ENCODE measurements around the gene STYXL1.

Gene STYXL1

GRCh38 chr7:75957021-75957736 lies 90.6 kb downstream of the STYXL1 start:
- DNase-seq (ENCODE audit: low read depth in 2 of 2) = no peak

DNA sequence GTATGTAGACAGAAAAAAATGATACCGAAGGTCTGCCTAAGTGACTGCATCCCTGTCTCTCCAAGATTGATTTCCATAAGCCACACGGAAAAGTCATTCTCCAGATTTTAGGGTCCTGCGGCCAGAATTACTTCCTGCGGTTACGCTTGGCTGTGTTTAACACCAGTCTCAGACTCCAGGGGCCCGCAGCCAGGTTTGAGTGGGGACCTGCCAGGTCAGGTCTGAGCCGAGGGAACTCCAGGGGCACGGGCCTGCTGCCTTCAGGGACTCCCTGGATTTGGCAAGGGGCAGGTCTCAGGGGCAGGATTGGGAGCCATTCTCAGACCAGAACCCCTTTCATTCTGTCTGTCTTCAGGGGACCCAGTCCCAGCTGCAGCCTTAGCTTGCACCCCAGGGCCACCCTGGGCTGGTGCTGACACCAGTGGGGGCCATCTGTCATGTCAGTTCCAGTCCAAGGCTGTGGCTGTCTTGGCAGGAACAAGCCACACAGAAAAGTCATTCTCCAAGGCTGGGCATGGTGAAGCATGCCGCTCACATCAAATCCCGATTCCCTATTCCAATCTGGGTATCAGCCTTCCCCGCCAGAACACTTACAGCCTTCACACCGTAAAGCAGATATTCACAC lies 92.4 kb downstream of the STYXL1 start:
- DNase-seq (ENCODE audit: low read depth in 2 of 2) = no peak

DNA sequence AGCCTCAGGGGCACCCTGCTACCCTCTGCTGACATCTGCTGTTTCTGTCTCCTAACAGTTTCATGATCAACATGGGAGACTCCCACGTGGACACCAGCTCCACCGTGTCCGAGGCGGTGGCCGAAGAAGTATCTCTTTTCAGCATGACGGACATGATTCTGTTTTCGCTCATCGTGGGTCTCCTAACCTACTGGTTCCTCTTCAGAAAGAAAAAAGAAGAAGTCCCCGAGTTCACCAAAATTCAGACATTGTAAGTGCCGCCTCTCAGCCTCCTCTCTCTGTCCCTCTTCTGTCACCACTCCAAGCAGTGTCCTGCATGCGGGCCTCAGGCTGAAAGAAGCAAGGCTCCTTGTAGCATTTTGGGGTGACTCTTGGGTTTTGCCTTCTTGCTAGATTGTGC lies 93.9 kb downstream of the STYXL1 start:
- DNase-seq (ENCODE audit: low read depth in 2 of 2) = no peak

- no peak for DNase-seq (ENCODE audit: low read depth in 2 of 2)
Observed at GRCh38 chr7:75953431-75953830, 94.4 kb downstream of the STYXL1 start.

DNA sequence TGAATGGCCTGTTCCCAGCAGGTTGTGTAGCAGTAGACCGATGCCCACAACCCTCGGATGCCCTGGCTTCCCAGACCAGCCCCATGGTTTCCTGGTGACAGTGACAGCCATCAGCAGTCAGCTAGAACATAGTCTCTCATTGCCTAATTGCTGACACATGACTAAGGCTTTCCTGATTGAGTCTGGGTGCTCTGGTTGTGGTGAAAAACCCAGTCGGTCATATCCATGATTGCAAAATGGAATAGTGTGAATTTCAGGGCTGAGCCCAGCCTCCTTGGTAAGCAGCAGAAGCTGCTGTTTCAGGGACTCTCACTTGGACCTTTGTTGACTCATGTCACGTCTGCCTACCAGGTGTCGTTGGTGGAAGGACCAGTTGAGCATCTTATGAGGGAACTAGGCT lies 96.3 kb downstream of the STYXL1 start:
- no peak for DNase-seq (ENCODE audit: low read depth in 2 of 2)

- DNase-seq (ENCODE audit: low read depth in 2 of 2) = no peak
Observed at GRCh38 chr7:75950111-75950681, 97.6 kb downstream of the STYXL1 start.

GRCh38 chr7:75948179-75948578 lies 99.6 kb downstream of the STYXL1 start:
- DNase-seq (ENCODE audit: low read depth in 2 of 2) = no peak

Data from stimulated activated CD8-positive, alpha-beta memory T cell treated with anti-CD3 and anti-CD28 coated beads, Interleukin-7, amount 100 ng/mL, for 4 hours (primary cell).